ENCODE measurements around the gene RMI2. TPM values are rescaled to one million over a fixed set of nuclear protein-coding genes. Genes with fewer than 3 reads are reported as not detected.

The RMI2 gene
- total RNA-seq, 6 donors from 2014 or later: 2.6 to 6.3 (median 2.7) TPM

DNA sequence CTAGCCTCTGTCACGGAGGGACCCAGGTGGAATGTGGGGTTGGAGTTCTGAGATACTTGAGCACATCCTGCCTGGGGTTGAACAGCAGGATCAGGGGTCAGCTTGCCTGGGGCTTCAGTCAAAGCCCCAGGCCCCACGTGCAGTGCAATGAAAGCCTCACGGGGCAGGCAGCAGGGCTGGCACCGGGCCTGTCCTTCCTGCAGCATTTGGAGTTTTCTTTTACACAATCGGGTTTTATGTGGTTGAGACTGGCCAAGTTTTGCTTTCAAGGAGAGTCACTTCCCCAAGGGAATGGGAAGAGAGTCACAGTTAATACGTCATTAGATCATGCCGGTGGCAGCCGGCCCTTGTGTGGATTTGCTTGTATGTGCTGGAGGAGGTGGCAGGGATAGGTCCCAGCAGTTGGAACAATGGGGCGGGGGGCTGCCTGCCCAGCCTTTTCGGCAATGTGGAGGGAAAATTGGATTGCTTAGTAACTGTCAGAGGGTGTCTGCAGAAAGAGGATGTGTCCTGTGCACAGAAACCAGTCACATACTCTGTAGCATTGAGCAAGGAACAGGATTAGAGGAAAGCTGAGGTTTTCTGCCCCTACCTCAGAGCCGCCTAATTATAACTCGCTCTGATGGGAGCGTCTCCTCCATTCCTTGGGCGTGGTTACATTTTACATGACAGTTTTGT is 4.5 kb downstream of the RMI2 start:
- TF ChIP-seq, protein P1, sequence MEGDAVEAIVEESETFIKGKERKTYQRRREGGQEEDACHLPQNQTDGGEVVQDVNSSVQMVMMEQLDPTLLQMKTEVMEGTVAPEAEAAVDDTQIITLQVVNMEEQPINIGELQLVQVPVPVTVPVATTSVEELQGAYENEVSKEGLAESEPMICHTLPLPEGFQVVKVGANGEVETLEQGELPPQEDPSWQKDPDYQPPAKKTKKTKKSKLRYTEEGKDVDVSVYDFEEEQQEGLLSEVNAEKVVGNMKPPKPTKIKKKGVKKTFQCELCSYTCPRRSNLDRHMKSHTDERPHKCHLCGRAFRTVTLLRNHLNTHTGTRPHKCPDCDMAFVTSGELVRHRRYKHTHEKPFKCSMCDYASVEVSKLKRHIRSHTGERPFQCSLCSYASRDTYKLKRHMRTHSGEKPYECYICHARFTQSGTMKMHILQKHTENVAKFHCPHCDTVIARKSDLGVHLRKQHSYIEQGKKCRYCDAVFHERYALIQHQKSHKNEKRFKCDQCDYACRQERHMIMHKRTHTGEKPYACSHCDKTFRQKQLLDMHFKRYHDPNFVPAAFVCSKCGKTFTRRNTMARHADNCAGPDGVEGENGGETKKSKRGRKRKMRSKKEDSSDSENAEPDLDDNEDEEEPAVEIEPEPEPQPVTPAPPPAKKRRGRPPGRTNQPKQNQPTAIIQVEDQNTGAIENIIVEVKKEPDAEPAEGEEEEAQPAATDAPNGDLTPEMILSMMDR (IDR thresholded peaks at IDR 0.05): no peak
- peak in 1 of 4 donors; percentile 36 for TF ChIP-seq POLR2A (IDR thresholded peaks at IDR 0.05)
- peak; percentile 62 to 68 for TF ChIP-seq POLR2AphosphoS5 (IDR thresholded peaks at IDR 0.05)
- TF ChIP-seq EP300 (IDR thresholded peaks at IDR 0.05): peak in 1 of 4 donors; percentile 70
- ATAC-seq (ENCODE audit: low FRiP score in 2 of 2): peak; percentile 62 to 67

DNA sequence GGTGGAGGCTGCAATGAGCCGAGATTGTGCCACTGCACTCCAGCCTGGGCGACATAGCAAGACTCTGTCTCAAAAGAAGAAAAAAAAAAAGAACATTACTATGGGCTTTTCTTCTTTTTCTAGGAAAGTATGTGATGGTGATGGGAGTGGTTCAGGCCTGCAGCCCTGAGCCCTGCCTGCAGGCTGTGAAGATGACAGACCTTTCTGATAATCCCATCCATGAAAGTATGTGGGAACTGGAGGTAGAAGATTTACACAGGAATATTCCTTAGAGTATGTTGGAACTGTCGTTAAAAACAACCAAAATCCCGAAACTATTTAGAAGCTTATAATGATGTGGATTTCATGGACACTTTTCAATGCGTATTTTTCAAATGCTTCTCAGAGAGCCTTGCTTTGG is 5.3 kb downstream of the RMI2 start:
- WGBS, 2 donors: 66 to 70% methylated on average over 5 of the region's 5 CpGs
- DNase-seq: no peak
- Histone ChIP-seq H3K9me3 (no peaks in the 10 kb centered on the region), H3K27ac (peak overlapping the region; percentile 60 to 78 (median 69)), H3K36me3 (no peaks in the 10 kb centered on the region), H3K4me1 (peaks cover 20 to 46% (median 30%) of the 10 kb centered on the region in 4 donors), H3K27me3 (no peaks in the 10 kb centered on the region), H3K4me3 (no peak overlapping the region)
- TF ChIP-seq POLR2AphosphoS5 (IDR thresholded peaks at IDR 0.05) (no peak), EP300 (IDR thresholded peaks at IDR 0.05) (no peak), POLR2A (IDR thresholded peaks at IDR 0.05) (no peak)
- TF ChIP-seq, protein P1 (IDR thresholded peaks at IDR 0.05): no peak
- ATAC-seq (ENCODE audit: low FRiP score in 2 of 2): no peak

More for the DNA sequence above, 4.5 kb downstream of the RMI2 start:
- Histone ChIP-seq H3K27ac (peak overlapping the region; percentile 60 to 78 (median 69)), H3K27me3 (no peaks in the 10 kb centered on the region), H3K9me3 (no peaks in the 10 kb centered on the region), H3K36me3 (no peaks in the 10 kb centered on the region), H3K4me3 (no peak overlapping the region), H3K4me1 (peaks cover 19 to 44% (median 24%) of the 10 kb centered on the region in 4 donors)
- DNase-seq: peak; percentile 74 to 81
- 24 to 28% methylated on average over 14 of the region's 14 CpGs for WGBS, 2 donors

DNA sequence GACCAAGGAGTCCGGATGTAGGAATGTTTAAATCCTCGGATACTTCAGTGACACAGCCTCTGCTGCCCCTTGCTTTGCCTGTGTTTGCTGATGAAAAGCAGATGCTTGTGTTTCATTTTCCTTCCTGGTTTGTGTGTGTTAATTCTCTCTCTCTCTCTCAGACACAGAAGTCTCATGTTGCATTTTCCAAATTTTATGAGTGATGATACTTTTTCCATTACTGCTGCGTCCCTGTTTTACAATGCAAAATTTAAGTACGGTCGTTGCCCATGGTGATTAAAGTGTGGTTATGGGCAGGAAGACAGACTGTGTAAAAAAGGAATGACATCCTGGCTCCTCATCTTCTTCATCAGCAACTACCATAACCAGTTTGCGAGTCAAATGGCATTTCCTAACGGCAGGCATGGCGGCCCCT is 5.7 kb downstream of the RMI2 start:
- H3K9me3 ChIP-seq: no peaks in the 10 kb centered on the region
- TF ChIP-seq POLR2AphosphoS5 (IDR thresholded peaks at IDR 0.05): peak in 1 of 2 donors; percentile 32
- TF ChIP-seq, protein P1 (IDR thresholded peaks at IDR 0.05): no peak
- 60 to 64% methylated on average over 8 of the region's 8 CpGs for WGBS, 2 donors
- H3K36me3 ChIP-seq: no peaks in the 10 kb centered on the region
- peak overlapping the region in 3 of 4 donors; percentile 17 to 60 (median 27) for H3K27ac ChIP-seq
- DNase-seq (no peak), ATAC-seq (ENCODE audit: low FRiP score in 2 of 2) (peak in 1 of 2 donors; percentile 23)
- no peaks in the 10 kb centered on the region for H3K27me3 ChIP-seq
- no peak overlapping the region for H3K4me3 ChIP-seq
- H3K4me1 ChIP-seq: peaks cover 16 to 42% (median 27%) of the 10 kb centered on the region in 4 donors

GRCh38 chr16:11353158-11353557 is 7.9 kb downstream of the RMI2 start:
- TF ChIP-seq, protein P1 (IDR thresholded peaks at IDR 0.05): no peak
- TF ChIP-seq EP300 (IDR thresholded peaks at IDR 0.05) (no peak), POLR2A (IDR thresholded peaks at IDR 0.05) (no peak), POLR2AphosphoS5 (IDR thresholded peaks at IDR 0.05) (no peak)
- DNase-seq: no peak
- H3K36me3 ChIP-seq: no peaks in the 10 kb centered on the region

GRCh38 chr16:11354407-11354732 is 9.1 kb downstream of the RMI2 start:
- WGBS, 2 donors: 65 to 83% methylated on average over 5 of the region's 5 CpGs
- H3K27ac ChIP-seq: peak overlapping the region in 3 of 4 donors; percentile 13 to 53 (median 39)

More at GRCh38 chr16:11353158-11353557, 7.9 kb downstream of the RMI2 start:
- Histone ChIP-seq H3K9me3 (no peaks in the 10 kb centered on the region), H3K27me3 (no peaks in the 10 kb centered on the region), H3K27ac (no peak overlapping the region), H3K4me1 (peaks cover 24 to 56% (median 35%) of the 10 kb centered on the region in 4 donors), H3K4me3 (no peak overlapping the region)
- 75% methylated on average over 4 of the region's 4 CpGs for WGBS, 2 donors
- no peak for ATAC-seq (ENCODE audit: low FRiP score in 2 of 2)

More at GRCh38 chr16:11354407-11354732, 9.1 kb downstream of the RMI2 start:
- DNase-seq (no peak), ATAC-seq (ENCODE audit: low FRiP score in 2 of 2) (no peak)
- Histone ChIP-seq H3K36me3 (no peaks in the 10 kb centered on the region), H3K27me3 (no peaks in the 10 kb centered on the region), H3K4me1 (peaks cover 18 to 52% (median 32%) of the 10 kb centered on the region in 4 donors), H3K4me3 (no peak overlapping the region), H3K9me3 (no peaks in the 10 kb centered on the region)
- TF ChIP-seq, protein P1 (IDR thresholded peaks at IDR 0.05): no peak
- TF ChIP-seq EP300 (IDR thresholded peaks at IDR 0.05): no peak
- no peak for TF ChIP-seq POLR2A (IDR thresholded peaks at IDR 0.05)
- TF ChIP-seq POLR2AphosphoS5 (IDR thresholded peaks at IDR 0.05): no peak
